ENCODE measurements around the gene FAF2.

The FAF2 gene

GRCh38 chr5:176541338-176542134 is 93.4 kb downstream of the FAF2 start:
- no peak for DNase-seq (ENCODE audit: low read depth)
- H3K4me3 ChIP-seq (ENCODE audit: low read length), result no peak overlapping the region

GRCh38 chr5:176542135-176542595 is 94.0 kb downstream of the FAF2 start:
- no peak for DNase-seq (ENCODE audit: low read depth)
- no peak for TF ChIP-seq CTCF (conservative IDR thresholded peaks at IDR 0.05; ENCODE audit: low read depth, low read length)
- H3K4me3 ChIP-seq (ENCODE audit: low read length), result peak overlapping the region; percentile 50

More at GRCh38 chr5:176541338-176542134, 93.4 kb downstream of the FAF2 start:
- TF ChIP-seq CTCF (conservative IDR thresholded peaks at IDR 0.05; ENCODE audit: low read depth, low read length), result no peak

GRCh38 chr5:176542596-176543427 is 94.6 kb downstream of the FAF2 start:
- H3K4me3 ChIP-seq (ENCODE audit: low read length), result peak overlapping the region; percentile 69
- DNase-seq (ENCODE audit: low read depth), result no peak
- TF ChIP-seq CTCF (conservative IDR thresholded peaks at IDR 0.05; ENCODE audit: low read depth, low read length), result no peak

GRCh38 chr5:176543428-176544182 is 95.4 kb downstream of the FAF2 start:
- peak overlapping the region; percentile 69 for H3K4me3 ChIP-seq (ENCODE audit: low read length)
- DNase-seq (ENCODE audit: low read depth), result no peak
- TF ChIP-seq CTCF (conservative IDR thresholded peaks at IDR 0.05; ENCODE audit: low read depth, low read length), result no peak

GRCh38 chr5:176545388-176545736 is 97.2 kb downstream of the FAF2 start:
- no peak for TF ChIP-seq CTCF (conservative IDR thresholded peaks at IDR 0.05; ENCODE audit: low read depth, low read length)
- no peak overlapping the region for H3K4me3 ChIP-seq (ENCODE audit: low read length)
- DNase-seq (ENCODE audit: low read depth), result no peak

- DNase-seq (ENCODE audit: low read depth), result no peak
- no peak overlapping the region for H3K4me3 ChIP-seq (ENCODE audit: low read length)
- no peak for TF ChIP-seq CTCF (conservative IDR thresholded peaks at IDR 0.05; ENCODE audit: low read depth, low read length)
These were observed 97.7 kb downstream of the FAF2 start for GRCh38 chr5:176545737-176546509.
